A549 (cell line): Measurements from ENCODE around the gene FGFR2.

Experiments used
- CEBPB ChIP-seq, 2 experiments: fragments of >200 bp in 1 of 2; sonication (Bioruptor Twin) in 1 of 2; formaldehyde crosslinking in 1 of 2; IDR thresholded peaks; 2 replicates each; pipeline ENCODE4 v1.6.1; 2012 to 2016
- EHMT2 ChIP-seq: fragments of 200-600 bp; sonication (generic); IDR thresholded peaks from 2 replicates; pipeline ENCODE4 v1.6.1; 2016; ENCODE audit warnings: antibody characterized with exemption, low read depth, mild to moderate bottlenecking, moderate library complexity
- EP300 ChIP-seq, 2 experiments: fragments of >200 bp; sonication (Bioruptor Twin); formaldehyde crosslinking; IDR thresholded peaks; 2 replicates in 1 of 2; 3 replicates in 1 of 2; pipeline ENCODE4 v1.6.1; 2016 to 2017
- HDAC2 ChIP-seq: fragments of 200-600 bp; sonication (generic); IDR thresholded peaks from 2 replicates; pipeline ENCODE4 v1.6.1; 2016
- HOXA7 ChIP-seq: fragments of 250-450 bp; sonication (Bioruptor Pico); IDR thresholded peaks from 2 replicates; pipeline ENCODE4 v1.5.0; 2020; ENCODE audit warnings: mild to moderate bottlenecking, moderate library complexity
- MAFK ChIP-seq: fragments of 450-650 bp; IDR thresholded peaks from 2 replicates; pipeline ENCODE4 v1.6.1; 2014; ENCODE audit not compliant: partially characterized antibody
- POLR2A ChIP-seq: IDR thresholded peaks from 2 replicates; pipeline ENCODE4 v1.6.1; 2012; ENCODE audit warnings: mild to moderate bottlenecking, low read length
- TF ChIP-seq, protein P1 (sequence below): fragments of >200 bp; sonication (Bioruptor Twin); formaldehyde crosslinking; IDR thresholded peaks from 3 replicates; pipeline ENCODE4 v1.5.1; 2016

DNA sequence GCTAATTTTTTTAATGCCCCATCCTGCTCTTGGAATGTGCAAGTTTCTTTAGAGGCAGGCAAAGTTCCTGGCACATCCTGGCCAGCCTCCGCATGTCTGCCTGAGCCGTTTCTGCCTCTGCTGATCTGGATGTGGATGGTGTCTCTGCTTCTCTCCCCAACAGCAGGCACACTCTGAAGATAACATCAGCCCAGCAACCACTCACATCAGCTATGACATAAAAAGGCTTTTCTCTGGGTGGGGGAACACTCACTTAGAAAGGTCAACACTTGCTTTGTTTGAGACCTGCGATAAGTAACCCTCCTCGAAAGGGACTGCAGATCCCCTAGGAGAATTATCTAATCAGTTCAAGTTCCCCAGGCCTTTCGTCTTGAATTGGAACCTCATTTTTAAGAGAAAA is 142.9 kb downstream of the FGFR2 start:
- no peak for TF ChIP-seq POLR2A
- TF ChIP-seq, protein P1, sequence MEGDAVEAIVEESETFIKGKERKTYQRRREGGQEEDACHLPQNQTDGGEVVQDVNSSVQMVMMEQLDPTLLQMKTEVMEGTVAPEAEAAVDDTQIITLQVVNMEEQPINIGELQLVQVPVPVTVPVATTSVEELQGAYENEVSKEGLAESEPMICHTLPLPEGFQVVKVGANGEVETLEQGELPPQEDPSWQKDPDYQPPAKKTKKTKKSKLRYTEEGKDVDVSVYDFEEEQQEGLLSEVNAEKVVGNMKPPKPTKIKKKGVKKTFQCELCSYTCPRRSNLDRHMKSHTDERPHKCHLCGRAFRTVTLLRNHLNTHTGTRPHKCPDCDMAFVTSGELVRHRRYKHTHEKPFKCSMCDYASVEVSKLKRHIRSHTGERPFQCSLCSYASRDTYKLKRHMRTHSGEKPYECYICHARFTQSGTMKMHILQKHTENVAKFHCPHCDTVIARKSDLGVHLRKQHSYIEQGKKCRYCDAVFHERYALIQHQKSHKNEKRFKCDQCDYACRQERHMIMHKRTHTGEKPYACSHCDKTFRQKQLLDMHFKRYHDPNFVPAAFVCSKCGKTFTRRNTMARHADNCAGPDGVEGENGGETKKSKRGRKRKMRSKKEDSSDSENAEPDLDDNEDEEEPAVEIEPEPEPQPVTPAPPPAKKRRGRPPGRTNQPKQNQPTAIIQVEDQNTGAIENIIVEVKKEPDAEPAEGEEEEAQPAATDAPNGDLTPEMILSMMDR = no peak
- TF ChIP-seq EP300 (IDR thresholded peaks at IDR 0.05) = no peak
- no peak for TF ChIP-seq EHMT2
- no peak for TF ChIP-seq CEBPB (IDR thresholded peaks at IDR 0.05)
- no peak for TF ChIP-seq HDAC2
- no peak for TF ChIP-seq MAFK
- no peak for TF ChIP-seq HOXA7
